Stimulated activated memory B cell treated with anti-CD40 and anti-IgM and Interleukin-4, amounts not matched to agents 10 μg/mL and 1 μg/mL and 100 μg/mL, for 72 hours (primary cell): ENCODE results near the gene RITA1.

Experiments used
- ATAC-seq: fragments of 150-1000 bp; cut with Tn5 transposase; 2 replicates; pipeline ENCODE4 v1.10.0; 2021
- H3K27ac Mint-ChIP-seq: one replicate; pipeline ENCODE4 v1.8.0; 2022; ENCODE audit warnings: mild to moderate bottlenecking, mixed read lengths
- H3K27me3 Mint-ChIP-seq: one replicate; pipeline ENCODE4 v1.8.0; 2022; ENCODE audit warnings: mixed read lengths
- H3K36me3 Mint-ChIP-seq: one replicate; pipeline ENCODE4 v1.8.0; 2022; ENCODE audit warnings: mixed read lengths
- H3K4me1 Mint-ChIP-seq: one replicate; pipeline ENCODE4 v1.8.0; 2022; ENCODE audit warnings: mixed read lengths
- H3K4me3 Mint-ChIP-seq: one replicate; pipeline ENCODE4 v1.8.0; 2022; ENCODE audit warnings: mild to moderate bottlenecking, moderate library complexity, mixed read lengths
- H3K9me3 Mint-ChIP-seq: one replicate; pipeline ENCODE4 v1.8.0; 2022; ENCODE audit warnings: mixed read lengths

Gene RITA1

GRCh38 chr12:113184098-113184899, 1.2 kb upstream of the RITA1 start:
- no peaks in the 10 kb centered on the region for H3K27me3 Mint-ChIP-seq
- H3K27ac Mint-ChIP-seq, result peak overlapping the region; percentile 97
- peaks cover 43% of the 10 kb centered on the region for H3K36me3 Mint-ChIP-seq
- no peaks in the 10 kb centered on the region for H3K9me3 Mint-ChIP-seq
- peaks cover 26% of the 10 kb centered on the region for H3K4me1 Mint-ChIP-seq
- ATAC-seq, result peak; percentile 76
- H3K4me3 Mint-ChIP-seq, result peak overlapping the region; percentile 88

GRCh38 chr12:113184900-113185179, 681 bp upstream of the RITA1 start:
- Mint-ChIP-seq H3K27ac (peak overlapping the region; percentile 97), H3K27me3 (no peaks in the 10 kb centered on the region), H3K9me3 (no peaks in the 10 kb centered on the region), H3K36me3 (peaks cover 40% of the 10 kb centered on the region), H3K4me3 (peak overlapping the region; percentile 88), H3K4me1 (peaks cover 26% of the 10 kb centered on the region)
- peak; percentile 93 for ATAC-seq

GRCh38 chr12:113186033-113186365, 478 bp downstream of the RITA1 start:
- Mint-ChIP-seq H3K27ac (peak overlapping the region; percentile 97), H3K4me1 (peaks cover 26% of the 10 kb centered on the region), H3K4me3 (peak overlapping the region; percentile 88), H3K9me3 (no peaks in the 10 kb centered on the region), H3K27me3 (no peaks in the 10 kb centered on the region), H3K36me3 (peaks cover 33% of the 10 kb centered on the region)
- no peak for ATAC-seq

GRCh38 chr12:113186666-113187325, 1.3 kb downstream of the RITA1 start:
- Mint-ChIP-seq H3K27ac (peak overlapping the region; percentile 97), H3K9me3 (no peaks in the 10 kb centered on the region), H3K4me1 (peaks cover 26% of the 10 kb centered on the region), H3K36me3 (peaks cover 40% of the 10 kb centered on the region), H3K27me3 (no peaks in the 10 kb centered on the region), H3K4me3 (peak overlapping the region; percentile 88)
- ATAC-seq, result no peak

GRCh38 chr12:113189361-113189760, 3.8 kb downstream of the RITA1 start:
- Mint-ChIP-seq H3K4me3 (no peak overlapping the region), H3K4me1 (peaks cover 17% of the 10 kb centered on the region), H3K27me3 (no peaks in the 10 kb centered on the region), H3K36me3 (peaks cover 51% of the 10 kb centered on the region), H3K9me3 (no peaks in the 10 kb centered on the region), H3K27ac (no peak overlapping the region)
- no peak for ATAC-seq

GRCh38 chr12:113190761-113191160, 5.2 kb downstream of the RITA1 start:
- ATAC-seq, result no peak
- H3K4me1 Mint-ChIP-seq, result peaks cover 17% of the 10 kb centered on the region
- no peak overlapping the region for H3K4me3 Mint-ChIP-seq
- peaks cover 51% of the 10 kb centered on the region for H3K36me3 Mint-ChIP-seq
- H3K27me3 Mint-ChIP-seq, result no peaks in the 10 kb centered on the region
- no peaks in the 10 kb centered on the region for H3K9me3 Mint-ChIP-seq
- no peak overlapping the region for H3K27ac Mint-ChIP-seq

- no peak for ATAC-seq
- Mint-ChIP-seq H3K36me3 (peaks cover 49% of the 10 kb centered on the region), H3K27me3 (no peaks in the 10 kb centered on the region), H3K9me3 (no peaks in the 10 kb centered on the region), H3K27ac (no peak overlapping the region), H3K4me3 (no peak overlapping the region), H3K4me1 (peaks cover 14% of the 10 kb centered on the region)
Observed at GRCh38 chr12:113191227-113191626, 5.7 kb downstream of the RITA1 start.

- H3K9me3 Mint-ChIP-seq, result no peaks in the 10 kb centered on the region
- H3K4me3 Mint-ChIP-seq, result no peak overlapping the region
- no peak for ATAC-seq
- H3K27ac Mint-ChIP-seq, result no peak overlapping the region
- H3K36me3 Mint-ChIP-seq, result peaks cover 29% of the 10 kb centered on the region
- no peaks in the 10 kb centered on the region for H3K27me3 Mint-ChIP-seq
- H3K4me1 Mint-ChIP-seq, result peaks cover 17% of the 10 kb centered on the region
Observed at GRCh38 chr12:113194971-113195391, 9.5 kb downstream of the RITA1 start.

GRCh38 chr12:113195598-113195997, 10.1 kb downstream of the RITA1 start:
- H3K4me3 Mint-ChIP-seq, result no peak overlapping the region
- H3K27ac Mint-ChIP-seq, result peak overlapping the region; percentile 34
- peaks cover 29% of the 10 kb centered on the region for H3K36me3 Mint-ChIP-seq
- H3K4me1 Mint-ChIP-seq, result peaks cover 17% of the 10 kb centered on the region
- H3K27me3 Mint-ChIP-seq, result no peaks in the 10 kb centered on the region
- no peaks in the 10 kb centered on the region for H3K9me3 Mint-ChIP-seq
- ATAC-seq, result no peak

- H3K27ac Mint-ChIP-seq, result no peak overlapping the region
- H3K27me3 Mint-ChIP-seq, result no peaks in the 10 kb centered on the region
- H3K4me1 Mint-ChIP-seq, result peaks cover 22% of the 10 kb centered on the region
- H3K36me3 Mint-ChIP-seq, result peaks cover 19% of the 10 kb centered on the region
- no peaks in the 10 kb centered on the region for H3K9me3 Mint-ChIP-seq
- no peak for ATAC-seq
- H3K4me3 Mint-ChIP-seq, result no peak overlapping the region
Observed at GRCh38 chr12:113196582-113196981, 11.1 kb downstream of the RITA1 start.

GRCh38 chr12:113196990-113197389, 11.5 kb downstream of the RITA1 start:
- peak; percentile 94 for ATAC-seq
- Mint-ChIP-seq H3K9me3 (no peaks in the 10 kb centered on the region), H3K36me3 (peaks cover 15% of the 10 kb centered on the region), H3K27ac (peak overlapping the region; percentile 55), H3K4me1 (peaks cover 22% of the 10 kb centered on the region), H3K27me3 (no peaks in the 10 kb centered on the region), H3K4me3 (no peak overlapping the region)

- no peak for ATAC-seq
- Mint-ChIP-seq H3K36me3 (peaks cover 9% of the 10 kb centered on the region), H3K4me3 (no peak overlapping the region), H3K27me3 (no peaks in the 10 kb centered on the region), H3K4me1 (peaks cover 22% of the 10 kb centered on the region), H3K9me3 (no peaks in the 10 kb centered on the region), H3K27ac (peak overlapping the region; percentile 55)
Observed at GRCh38 chr12:113197518-113198077, 12.1 kb downstream of the RITA1 start.

GRCh38 chr12:113198296-113198695, 12.8 kb downstream of the RITA1 start:
- Mint-ChIP-seq H3K36me3 (peaks cover 6% of the 10 kb centered on the region), H3K27me3 (no peaks in the 10 kb centered on the region), H3K4me3 (no peak overlapping the region), H3K4me1 (peaks cover 22% of the 10 kb centered on the region), H3K9me3 (no peaks in the 10 kb centered on the region), H3K27ac (peak overlapping the region; percentile 8)
- ATAC-seq, result no peak

- Mint-ChIP-seq H3K4me1 (peaks cover 35% of the 10 kb centered on the region), H3K9me3 (no peaks in the 10 kb centered on the region), H3K4me3 (no peak overlapping the region), H3K27me3 (no peaks in the 10 kb centered on the region), H3K27ac (peak overlapping the region; percentile 67), H3K36me3 (no peaks in the 10 kb centered on the region)
- ATAC-seq, result no peak
Observed at GRCh38 chr12:113200021-113200797, 14.7 kb downstream of the RITA1 start.
